Sigmoid colon (tissue), 3 donors: ENCODE measurements around the gene ADRB2.

Experiments
- POLR2A ChIP-seq, 2 donors: fragments of 450-650 bp; IDR thresholded peaks; one replicate each; pipeline ENCODE4 v1.6.1; 2016; ENCODE audit warnings: antibody characterized with exemption in 2 of 2, mild to moderate bottlenecking in 2 of 2, moderate library complexity in 2 of 2
- TF ChIP-seq, protein P1 (sequence below), 4 experiments: fragments of 450-650 bp in 3 of 4; fragments of 200-600 bp in 1 of 4; IDR thresholded peaks; one replicate each; pipeline ENCODE4 v1.5.1; 2016 to 2019; ENCODE audit warnings: antibody characterized with exemption in 4 of 4, mild to moderate bottlenecking in 3 of 4, moderate library complexity in 2 of 4

- TF ChIP-seq, protein P1, sequence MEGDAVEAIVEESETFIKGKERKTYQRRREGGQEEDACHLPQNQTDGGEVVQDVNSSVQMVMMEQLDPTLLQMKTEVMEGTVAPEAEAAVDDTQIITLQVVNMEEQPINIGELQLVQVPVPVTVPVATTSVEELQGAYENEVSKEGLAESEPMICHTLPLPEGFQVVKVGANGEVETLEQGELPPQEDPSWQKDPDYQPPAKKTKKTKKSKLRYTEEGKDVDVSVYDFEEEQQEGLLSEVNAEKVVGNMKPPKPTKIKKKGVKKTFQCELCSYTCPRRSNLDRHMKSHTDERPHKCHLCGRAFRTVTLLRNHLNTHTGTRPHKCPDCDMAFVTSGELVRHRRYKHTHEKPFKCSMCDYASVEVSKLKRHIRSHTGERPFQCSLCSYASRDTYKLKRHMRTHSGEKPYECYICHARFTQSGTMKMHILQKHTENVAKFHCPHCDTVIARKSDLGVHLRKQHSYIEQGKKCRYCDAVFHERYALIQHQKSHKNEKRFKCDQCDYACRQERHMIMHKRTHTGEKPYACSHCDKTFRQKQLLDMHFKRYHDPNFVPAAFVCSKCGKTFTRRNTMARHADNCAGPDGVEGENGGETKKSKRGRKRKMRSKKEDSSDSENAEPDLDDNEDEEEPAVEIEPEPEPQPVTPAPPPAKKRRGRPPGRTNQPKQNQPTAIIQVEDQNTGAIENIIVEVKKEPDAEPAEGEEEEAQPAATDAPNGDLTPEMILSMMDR (IDR thresholded peaks at IDR 0.05): no peak
- TF ChIP-seq POLR2A (IDR thresholded peaks at IDR 0.05): no peak
Observed at GRCh38 chr5:148866024-148866423, 39.6 kb downstream of the ADRB2 start.
